NCI-H1417 (cell line): Measurements from ENCODE around the gene MYOM3.

Source experiments
- DNase-seq, 3 experiments: peaks; one replicate each; lab custom pipeline; 2025; lab: John Stamatoyannopoulos, UW

The MYOM3 gene

GRCh38 chr1:24111996-24112779, at the start of gene MYOM3:
TSS of gene MYOM3 (minus strand) at chr1:24112135. CDS start at chr1:24108636, 3,499 bp downstream.
- peak; percentile 48 to 79 (median 52) for DNase-seq

GRCh38 chr1:24161270-24161669, 49.3 kb upstream of the MYOM3 start:
- no peak for DNase-seq

- DNase-seq = no peak
Observed at GRCh38 chr1:24159366-24159765, 47.4 kb upstream of the MYOM3 start.

- no peak for DNase-seq
Observed at GRCh38 chr1:24157918-24158481, 46.1 kb upstream of the MYOM3 start.

DNA sequence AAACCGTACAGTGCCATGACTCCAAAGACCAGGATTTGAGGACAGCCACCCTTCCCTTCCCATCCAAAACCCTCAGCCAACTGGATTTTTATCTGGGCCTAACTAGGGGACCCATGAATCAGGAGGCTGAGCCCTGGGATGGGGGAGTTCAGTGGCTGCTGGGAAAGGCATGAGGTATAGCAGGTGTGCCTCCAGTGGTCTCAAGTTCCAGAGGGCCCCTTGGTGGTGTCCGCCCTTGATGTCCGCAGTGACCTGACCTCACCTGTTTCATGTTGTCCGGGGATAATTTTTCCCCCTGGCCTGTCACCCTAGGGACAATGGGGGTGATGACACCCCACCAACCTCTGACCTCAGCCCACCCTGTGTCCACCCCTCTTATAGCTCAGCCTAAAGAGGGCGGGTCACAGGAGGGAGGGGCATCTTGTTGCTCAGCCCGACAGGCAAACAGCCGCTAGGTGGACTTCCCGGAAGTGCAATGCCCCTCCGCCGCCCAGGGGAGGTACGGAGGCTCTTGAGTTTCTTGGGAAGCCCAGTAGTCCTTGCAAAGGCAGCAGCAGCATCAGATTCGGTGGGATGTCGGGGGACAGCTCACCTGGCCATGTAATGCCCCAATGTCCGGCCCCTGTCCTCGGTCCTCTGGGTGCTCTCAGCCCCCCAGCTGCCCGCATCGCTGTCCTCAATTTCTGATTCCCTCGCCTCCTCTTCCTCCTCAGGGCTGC, 44.8 kb upstream of the MYOM3 start:
- no peak for DNase-seq

- DNase-seq = peak; percentile 43 to 82 (median 78)
Observed at GRCh38 chr1:24155011-24155782, 43.3 kb upstream of the MYOM3 start.

DNA sequence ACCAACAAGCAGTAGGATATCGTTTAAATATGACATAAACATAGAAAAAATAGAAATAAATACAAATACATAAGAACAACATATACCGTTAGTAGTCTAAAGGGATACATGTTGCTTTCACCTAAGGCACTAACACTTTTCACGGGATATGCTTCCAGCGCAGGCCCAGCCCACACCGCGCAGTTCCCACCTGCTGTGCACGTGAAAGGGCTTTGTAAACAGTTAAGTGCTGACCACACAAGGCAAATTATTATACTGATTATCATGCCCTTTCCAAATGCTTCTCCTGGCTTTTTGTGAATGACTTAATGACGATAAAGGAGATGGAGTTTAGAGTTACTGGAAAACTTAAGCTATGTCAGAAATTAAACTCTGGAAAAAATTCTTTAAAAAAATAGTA, 42.3 kb upstream of the MYOM3 start:
- DNase-seq = peak; percentile 46 to 92 (median 73)

GRCh38 chr1:24152631-24153494, 40.9 kb upstream of the MYOM3 start:
- no peak for DNase-seq

- peak in 2 of 3 experiments; percentile 57 to 82 for DNase-seq
Observed at GRCh38 chr1:24151175-24151533, 39.2 kb upstream of the MYOM3 start.

DNA sequence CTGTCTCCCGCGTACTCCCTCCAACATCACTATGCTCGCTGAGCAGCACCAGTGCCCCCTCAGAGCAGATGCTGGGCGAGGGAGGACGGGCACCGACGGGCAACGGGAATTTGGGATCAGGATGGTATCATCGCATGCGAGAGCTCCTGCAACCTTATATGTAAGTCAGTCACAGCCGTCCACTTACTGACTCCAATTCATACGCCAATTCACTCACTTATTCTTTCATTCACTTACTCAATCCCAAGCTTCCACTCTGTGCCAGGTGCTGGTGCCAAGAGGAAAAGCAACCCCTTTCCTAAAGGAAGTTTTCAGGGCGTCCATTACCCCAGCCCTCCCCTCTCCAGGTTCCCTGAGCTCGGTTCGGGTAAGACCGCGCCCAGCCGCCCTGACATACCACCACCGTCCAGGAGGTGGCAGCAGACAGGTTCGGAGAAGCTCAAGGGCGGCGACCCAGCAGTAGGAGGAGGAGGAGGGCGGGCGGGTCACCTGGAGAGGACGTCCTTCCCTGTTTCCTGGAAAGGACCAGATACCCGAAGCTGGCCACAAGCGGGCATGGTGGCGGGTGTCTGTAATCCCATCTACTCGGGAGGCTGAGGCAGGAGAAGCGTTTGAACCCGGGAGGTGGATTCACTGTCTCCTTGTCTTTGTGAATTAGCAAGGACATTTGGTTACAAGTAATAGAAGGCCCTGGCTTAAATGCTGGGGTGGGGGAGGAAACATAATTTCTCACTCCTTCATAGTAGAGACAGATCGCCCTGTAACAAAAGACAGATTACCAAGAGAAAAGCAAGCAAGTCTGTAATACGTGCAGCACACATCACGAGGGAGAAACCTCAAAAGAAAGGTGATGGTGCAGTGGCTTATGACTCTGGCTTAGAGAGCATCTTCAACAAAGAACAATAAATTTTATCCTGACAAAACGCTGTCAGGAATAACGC, 38.6 kb upstream of the MYOM3 start:
- DNase-seq = peak; percentile 87 to 93 (median 89)

DNA sequence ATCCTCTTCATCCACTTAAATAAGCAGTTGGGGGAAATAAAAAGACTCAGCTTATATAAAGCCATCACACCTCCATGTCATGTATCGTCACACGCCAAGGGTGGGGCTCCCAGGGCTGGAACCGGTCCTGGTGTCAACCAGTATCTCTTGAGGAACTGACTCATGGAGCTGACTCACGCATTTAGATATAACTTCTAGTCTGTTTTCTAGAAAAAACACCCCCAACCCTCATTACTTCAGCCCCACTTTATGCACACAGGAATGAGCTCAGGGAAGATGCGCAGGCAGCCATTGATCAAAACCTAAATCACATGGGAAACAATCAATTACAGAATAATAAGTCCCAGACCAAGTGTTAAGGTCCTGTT, 37.9 kb upstream of the MYOM3 start:
- DNase-seq = peak in 1 of 3 experiments; percentile 23

- no peak for DNase-seq
Observed at GRCh38 chr1:24147816-24148215, 35.9 kb upstream of the MYOM3 start.

DNA sequence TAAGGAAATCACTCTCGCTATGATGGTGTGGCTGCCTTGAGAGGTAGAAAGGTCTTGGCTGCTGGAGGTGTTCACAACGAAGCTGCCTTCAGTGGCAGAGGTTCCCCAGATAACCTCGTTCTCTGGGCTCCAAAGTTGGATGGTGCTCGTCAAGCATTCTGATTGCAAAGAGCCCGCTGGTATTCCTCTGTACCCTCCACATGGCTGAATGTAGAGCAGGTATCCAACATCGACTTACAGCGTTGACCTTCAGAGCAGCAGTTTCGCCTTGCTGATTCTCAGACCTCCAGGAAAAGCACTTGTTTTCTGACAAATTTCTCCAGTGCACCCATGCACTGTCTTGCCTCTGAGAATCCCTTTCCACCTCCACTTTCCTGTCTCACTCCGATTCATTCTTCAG, 35.3 kb upstream of the MYOM3 start:
- DNase-seq = no peak

DNA sequence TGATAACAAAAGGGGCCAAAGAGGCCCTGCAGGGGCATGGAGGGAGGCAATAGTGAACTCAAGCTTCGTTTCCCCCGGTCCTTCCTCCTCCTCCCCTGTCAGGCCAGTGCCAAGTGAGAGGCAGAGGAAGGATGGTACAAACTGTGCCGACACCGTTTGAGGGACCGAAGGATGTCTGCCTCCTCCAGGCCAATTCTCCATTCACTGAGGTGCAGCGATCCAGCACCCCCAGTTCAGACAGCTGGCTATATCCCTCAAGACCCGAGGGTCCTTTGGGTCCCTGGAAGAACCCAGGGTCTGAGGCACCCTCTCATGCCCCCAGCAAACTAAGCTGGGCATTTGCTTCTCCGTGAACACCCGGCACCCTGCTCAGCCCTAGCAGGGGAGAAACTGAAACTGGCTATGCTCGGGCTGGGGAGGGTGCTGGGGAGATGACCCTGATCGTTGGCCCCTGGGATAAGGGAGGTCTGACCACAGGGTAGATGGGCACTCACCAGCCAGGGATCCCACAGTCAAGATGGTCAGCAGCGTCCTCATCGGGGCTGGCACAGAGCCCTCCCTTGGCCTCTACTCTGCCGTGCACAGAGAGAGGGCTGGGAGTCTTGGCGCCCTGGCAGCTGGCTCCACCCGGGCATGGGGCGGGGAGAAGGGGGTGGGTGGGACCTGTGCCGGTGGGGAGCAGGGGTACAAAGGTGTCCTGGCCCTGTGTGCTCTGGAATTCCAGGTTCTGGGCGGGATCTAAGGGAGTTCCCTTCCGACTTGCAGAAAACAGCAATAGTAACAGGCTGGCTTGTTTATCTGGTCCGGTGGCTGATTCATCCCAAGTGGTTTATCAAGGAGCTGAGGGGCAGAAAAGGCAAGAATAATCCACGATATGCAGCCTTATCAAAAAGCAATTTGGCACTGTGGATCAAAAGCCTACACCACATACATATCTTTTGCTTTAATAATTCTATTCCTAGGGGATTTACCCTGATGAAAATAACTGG, 30.9 kb upstream of the MYOM3 start, which contains the start of gene IL22RA1:
Gene IL22RA1 (minus strand): TSS at position 595 of the 989 bp plus-strand sequence. CDS start 58 bp downstream, at position 537.
- peak in 1 of 3 experiments; percentile 7 for DNase-seq

- no peak for DNase-seq
Observed at GRCh38 chr1:24141311-24141997, 29.5 kb upstream of the MYOM3 start.

DNA sequence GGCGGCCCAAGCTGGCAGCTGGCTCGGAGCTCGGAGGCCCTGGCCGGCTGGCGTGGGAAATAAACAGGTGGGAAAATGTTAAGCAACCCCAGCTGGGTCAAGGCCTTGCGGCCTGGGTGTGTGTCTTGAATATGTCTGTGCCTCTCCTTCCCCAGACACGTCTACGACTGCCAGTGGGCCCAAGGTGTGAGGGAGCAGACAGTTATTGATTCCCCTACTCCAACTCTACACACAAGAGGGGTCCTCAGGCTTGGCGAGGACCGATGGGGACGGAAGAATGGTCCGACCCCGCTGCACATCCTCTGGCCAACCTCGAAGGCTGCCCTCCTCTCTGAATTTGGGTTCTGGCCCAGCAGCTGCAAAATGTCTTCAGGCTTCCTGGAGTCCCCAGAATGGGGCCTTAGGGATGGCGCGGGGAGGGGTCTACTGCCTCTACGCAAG, 28.8 kb upstream of the MYOM3 start:
- no peak for DNase-seq

GRCh38 chr1:24139841-24140425, 28.0 kb upstream of the MYOM3 start:
- DNase-seq = no peak

GRCh38 chr1:24139222-24139489, 27.2 kb upstream of the MYOM3 start:
- no peak for DNase-seq
